Measurements from ENCODE around the gene FBN2. TPM values are rescaled to one million over a fixed set of nuclear protein-coding genes. Genes with fewer than 3 reads are reported as not detected.

The FBN2 gene
- total RNA-seq, 2 donors from 2014 or later = 0.09 TPM; not detected in 1

DNA sequence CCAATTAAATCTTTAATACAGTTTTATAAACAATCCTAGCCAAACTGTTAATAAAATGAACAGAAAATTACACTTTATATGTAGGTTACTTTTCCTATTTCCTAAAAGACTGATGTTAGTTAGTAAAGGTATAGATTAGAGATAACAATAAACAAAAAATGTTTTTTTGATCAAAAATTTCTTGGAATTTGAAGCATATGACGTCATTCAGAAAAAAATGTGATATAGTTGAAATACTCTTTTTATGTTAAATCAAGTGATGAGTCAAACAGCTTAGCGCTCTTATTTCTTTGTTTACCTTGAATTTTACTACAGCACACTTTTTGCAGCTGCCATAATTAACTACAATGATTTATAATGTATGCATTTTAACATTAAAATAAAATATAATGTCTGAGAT is 258.7 kb downstream of the FBN2 start:
- H3K36me3 Mint-ChIP-seq = no peaks in the 10 kb centered on the region

GRCh38 chr5:128276537-128277216 is 261.4 kb downstream of the FBN2 start:
- no peak for ATAC-seq
- DNase-seq (ENCODE audit: low spot score in 2 of 2) = no peak
- Mint-ChIP-seq H3K9me3 (no peaks in the 10 kb centered on the region), H3K36me3 (no peaks in the 10 kb centered on the region), H3K27ac (peak overlapping the region in 1 of 2 donors; percentile 87)

More for the DNA sequence above, 258.7 kb downstream of the FBN2 start:
- H3K9me3 Mint-ChIP-seq = peaks cover 0 to 4% of the 10 kb centered on the region in 2 donors
- ATAC-seq (no peak), DNase-seq (ENCODE audit: low spot score in 2 of 2) (no peak)
- H3K27ac Mint-ChIP-seq = no peak overlapping the region

DNA sequence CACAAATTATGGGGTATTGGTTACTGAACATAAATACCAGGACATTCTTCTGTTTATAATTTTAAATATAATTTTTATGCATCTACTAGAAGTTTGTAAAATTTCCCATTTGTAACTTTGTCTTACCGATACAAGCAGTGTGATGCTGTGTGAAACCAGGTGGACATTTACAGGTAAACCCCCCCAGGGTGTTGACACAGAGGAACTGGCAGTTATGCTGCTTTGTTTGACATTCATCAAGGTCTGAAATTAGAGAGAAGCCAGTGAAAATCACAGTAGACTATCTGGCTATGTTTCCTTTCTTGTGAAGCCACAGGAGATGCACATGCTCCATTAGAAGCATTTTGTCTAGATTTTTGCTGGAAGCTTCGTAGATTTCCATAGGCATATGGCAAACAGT is 263.6 kb downstream of the FBN2 start:
- DNase-seq (ENCODE audit: low spot score in 2 of 2) = no peak
- no peak for ATAC-seq
- H3K9me3 Mint-ChIP-seq = no peaks in the 10 kb centered on the region
- no peaks in the 10 kb centered on the region for H3K36me3 Mint-ChIP-seq
- no peak overlapping the region for H3K27ac Mint-ChIP-seq

DNA sequence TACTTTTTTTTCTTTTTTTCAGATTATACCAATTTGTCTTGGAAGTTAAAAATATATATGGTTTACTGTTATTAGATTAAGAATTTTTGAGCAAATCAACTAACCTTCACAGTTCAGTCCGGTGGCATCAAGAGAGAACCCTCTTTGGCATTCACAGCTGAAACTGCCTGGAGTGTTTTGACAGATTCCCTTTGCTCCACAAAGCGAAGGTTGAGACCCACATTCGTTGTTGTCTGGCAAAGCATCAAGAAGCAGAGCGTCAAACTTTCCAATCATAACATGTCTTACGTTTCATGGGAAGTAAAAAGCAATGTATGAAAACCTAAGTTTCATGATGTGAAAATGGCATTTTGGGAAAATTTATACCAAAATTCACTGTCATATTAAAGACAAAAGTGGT is 264.3 kb downstream of the FBN2 start:
- Mint-ChIP-seq H3K36me3 (no peaks in the 10 kb centered on the region), H3K9me3 (no peaks in the 10 kb centered on the region), H3K27ac (no peak overlapping the region)
- no peak for DNase-seq (ENCODE audit: low spot score in 2 of 2)
- no peak for ATAC-seq

- ATAC-seq (peak in 1 of 2 donors; percentile 28), DNase-seq (ENCODE audit: low spot score in 2 of 2) (no peak)
- Mint-ChIP-seq H3K27ac (no peak overlapping the region), H3K9me3 (peaks cover 0 to 6% of the 10 kb centered on the region in 2 donors), H3K36me3 (no peaks in the 10 kb centered on the region)
Observed at GRCh38 chr5:128271859-128272464, 266.1 kb downstream of the FBN2 start.

GRCh38 chr5:128271071-128271470 is 267.0 kb downstream of the FBN2 start:
- Mint-ChIP-seq H3K27ac (no peak overlapping the region), H3K36me3 (no peaks in the 10 kb centered on the region), H3K9me3 (peaks cover 0 to 8% of the 10 kb centered on the region in 2 donors)
- DNase-seq (ENCODE audit: low spot score in 2 of 2) (no peak), ATAC-seq (no peak)

GRCh38 chr5:128264564-128265360 is 273.3 kb downstream of the FBN2 start:
- no peak overlapping the region for H3K27ac Mint-ChIP-seq
- DNase-seq (ENCODE audit: low spot score in 2 of 2) (no peak), ATAC-seq (no peak)
- H3K36me3 Mint-ChIP-seq = no peaks in the 10 kb centered on the region
- H3K9me3 Mint-ChIP-seq = peaks cover 0 to 8% of the 10 kb centered on the region in 2 donors

- no peak for DNase-seq (ENCODE audit: low spot score in 2 of 2)
Observed at GRCh38 chr5:128263357-128263756, 274.7 kb downstream of the FBN2 start.

GRCh38 chr5:128262911-128263310 is 275.1 kb downstream of the FBN2 start:
- peaks cover 0 to 7% of the 10 kb centered on the region in 2 donors for H3K9me3 Mint-ChIP-seq
- no peaks in the 10 kb centered on the region for H3K36me3 Mint-ChIP-seq
- H3K27ac Mint-ChIP-seq = no peak overlapping the region
- DNase-seq (ENCODE audit: low spot score in 2 of 2) (no peak), ATAC-seq (no peak)

More at GRCh38 chr5:128263357-128263756, 274.7 kb downstream of the FBN2 start:
- Mint-ChIP-seq H3K9me3 (peaks cover 0 to 8% of the 10 kb centered on the region in 2 donors), H3K36me3 (no peaks in the 10 kb centered on the region), H3K27ac (no peak overlapping the region)
- no peak for ATAC-seq

- ATAC-seq (no peak), DNase-seq (ENCODE audit: low spot score in 2 of 2) (no peak)
- H3K36me3 Mint-ChIP-seq = no peaks in the 10 kb centered on the region
- H3K9me3 Mint-ChIP-seq = no peaks in the 10 kb centered on the region
- no peak overlapping the region for H3K27ac Mint-ChIP-seq
Observed at GRCh38 chr5:128259607-128260021, 278.4 kb downstream of the FBN2 start.

GRCh38 chr5:128258372-128258771 is 279.7 kb downstream of the FBN2 start:
- Mint-ChIP-seq H3K27ac (no peak overlapping the region), H3K36me3 (no peaks in the 10 kb centered on the region), H3K9me3 (peaks cover 0 to 4% of the 10 kb centered on the region in 2 donors)
- no peak for ATAC-seq
- DNase-seq (ENCODE audit: low spot score in 2 of 2) = no peak

GRCh38 chr5:128257076-128257475 is 281.0 kb downstream of the FBN2 start:
- Mint-ChIP-seq H3K27ac (no peak overlapping the region), H3K9me3 (peaks cover 0 to 4% of the 10 kb centered on the region in 2 donors), H3K36me3 (no peaks in the 10 kb centered on the region)
- ATAC-seq (no peak), DNase-seq (ENCODE audit: low spot score in 2 of 2) (no peak)

DNA sequence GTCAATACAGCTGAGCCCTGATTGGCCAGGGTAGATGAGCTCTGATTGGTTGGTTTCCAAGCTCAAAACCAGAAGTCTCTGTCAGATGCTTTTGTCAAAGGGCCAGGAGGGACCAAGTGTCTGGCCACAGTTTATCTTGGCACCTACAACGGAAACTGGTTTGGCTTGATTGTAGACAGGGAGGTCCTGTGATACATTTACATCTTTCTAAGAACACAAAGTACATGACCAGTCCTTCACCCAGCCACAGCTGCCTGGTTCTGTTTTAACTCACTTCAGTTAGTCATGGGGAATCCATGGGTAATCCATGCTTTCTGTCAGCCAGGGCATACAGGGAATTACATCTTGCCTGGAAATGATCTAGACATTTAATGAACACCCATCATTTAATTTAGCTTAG is 283.3 kb downstream of the FBN2 start:
- H3K27ac Mint-ChIP-seq = no peak overlapping the region
- DNase-seq (ENCODE audit: low spot score in 2 of 2) (no peak), ATAC-seq (no peak)
- no peaks in the 10 kb centered on the region for H3K36me3 Mint-ChIP-seq
- H3K9me3 Mint-ChIP-seq = peaks cover 0 to 4% of the 10 kb centered on the region in 2 donors

DNA sequence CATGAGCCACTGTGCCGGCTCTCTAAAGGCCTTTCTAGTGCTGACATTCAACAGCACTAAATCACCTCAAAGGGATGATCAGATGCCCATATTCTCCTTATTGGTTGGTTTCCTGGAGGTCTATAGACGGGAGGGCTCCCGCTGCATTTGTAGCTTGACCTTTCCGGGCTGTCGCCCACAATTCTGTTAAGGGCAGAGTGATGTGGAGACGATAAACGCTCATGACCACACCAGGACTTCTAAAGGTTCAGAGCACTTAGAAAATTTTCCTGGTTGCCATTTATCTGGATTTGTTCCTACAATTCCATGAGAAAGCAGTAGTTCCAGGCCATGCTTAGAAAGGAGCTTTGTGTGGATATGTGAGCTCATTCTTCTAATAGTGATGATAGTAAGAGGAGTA is 284.2 kb downstream of the FBN2 start:
- Mint-ChIP-seq H3K36me3 (no peaks in the 10 kb centered on the region), H3K27ac (no peak overlapping the region), H3K9me3 (peaks cover 0 to 4% of the 10 kb centered on the region in 2 donors)
- ATAC-seq = no peak
- no peak for DNase-seq (ENCODE audit: low spot score in 2 of 2)

GRCh38 chr5:128253161-128253560 is 284.9 kb downstream of the FBN2 start:
- ATAC-seq (no peak), DNase-seq (ENCODE audit: low spot score in 2 of 2) (no peak)
- Mint-ChIP-seq H3K27ac (no peak overlapping the region), H3K9me3 (peaks cover 0 to 4% of the 10 kb centered on the region in 2 donors), H3K36me3 (no peaks in the 10 kb centered on the region)

DNA sequence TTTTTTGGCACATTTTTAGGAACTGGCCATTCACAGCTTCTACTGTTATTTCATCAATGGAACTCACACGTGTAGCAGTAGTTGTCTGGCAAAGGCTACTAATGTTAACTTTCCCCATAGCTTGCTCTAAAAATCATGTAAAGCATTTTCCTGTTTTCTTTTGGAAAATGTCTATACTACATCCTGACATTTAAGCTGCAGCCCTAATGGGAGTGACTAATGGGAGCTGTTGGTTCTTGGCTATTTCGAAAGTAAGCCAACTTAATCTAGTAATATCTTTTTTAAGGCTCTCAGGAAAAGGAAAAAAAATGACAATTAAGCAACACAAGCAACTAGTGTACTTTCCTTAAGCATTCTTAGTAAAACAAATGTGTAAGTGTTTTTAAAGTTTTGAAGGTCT is 285.3 kb downstream of the FBN2 start:
- DNase-seq (ENCODE audit: low spot score in 2 of 2) (no peak), ATAC-seq (no peak)
- H3K9me3 Mint-ChIP-seq = peaks cover 0 to 4% of the 10 kb centered on the region in 2 donors
- H3K36me3 Mint-ChIP-seq = no peaks in the 10 kb centered on the region
- H3K27ac Mint-ChIP-seq = no peak overlapping the region

GRCh38 chr5:128252196-128252595 is 285.8 kb downstream of the FBN2 start:
- H3K27ac Mint-ChIP-seq = no peak overlapping the region
- no peaks in the 10 kb centered on the region for H3K36me3 Mint-ChIP-seq

More at GRCh38 chr5:128252196-128252595, 285.8 kb downstream of the FBN2 start:
- peaks cover 0 to 4% of the 10 kb centered on the region in 2 donors for H3K9me3 Mint-ChIP-seq
- no peak for DNase-seq (ENCODE audit: low spot score in 2 of 2)
- no peak for ATAC-seq

Data from activated naive CD4-positive, alpha-beta T cell treated with anti-CD3 and anti-CD28 coated beads, Interleukin-2, amount 50 U/mL, for 72 hours (primary cell).